ENCODE measurements around the gene ZNF8.

Gene ZNF8

DNA sequence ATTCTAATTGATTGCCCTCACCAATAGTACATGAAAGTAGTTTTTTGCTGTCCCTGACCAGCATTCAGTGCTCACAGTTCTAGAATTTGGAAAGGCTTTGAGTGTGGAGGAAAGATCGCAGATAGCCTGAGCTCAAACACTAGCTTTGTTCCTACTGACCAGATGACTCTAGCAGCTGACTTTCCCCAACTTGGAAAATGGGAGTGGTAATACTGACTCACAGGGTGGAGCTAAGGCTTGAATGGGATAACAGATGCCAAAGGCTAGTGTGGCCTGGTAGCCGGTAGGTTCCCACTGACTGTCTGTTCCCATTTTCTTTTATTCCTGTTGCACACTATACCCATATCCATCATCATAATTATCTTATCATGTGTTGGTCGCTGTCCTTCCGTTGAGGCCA, 51.7 kb downstream of the ZNF8 start:
- TF ChIP-seq, protein P1, sequence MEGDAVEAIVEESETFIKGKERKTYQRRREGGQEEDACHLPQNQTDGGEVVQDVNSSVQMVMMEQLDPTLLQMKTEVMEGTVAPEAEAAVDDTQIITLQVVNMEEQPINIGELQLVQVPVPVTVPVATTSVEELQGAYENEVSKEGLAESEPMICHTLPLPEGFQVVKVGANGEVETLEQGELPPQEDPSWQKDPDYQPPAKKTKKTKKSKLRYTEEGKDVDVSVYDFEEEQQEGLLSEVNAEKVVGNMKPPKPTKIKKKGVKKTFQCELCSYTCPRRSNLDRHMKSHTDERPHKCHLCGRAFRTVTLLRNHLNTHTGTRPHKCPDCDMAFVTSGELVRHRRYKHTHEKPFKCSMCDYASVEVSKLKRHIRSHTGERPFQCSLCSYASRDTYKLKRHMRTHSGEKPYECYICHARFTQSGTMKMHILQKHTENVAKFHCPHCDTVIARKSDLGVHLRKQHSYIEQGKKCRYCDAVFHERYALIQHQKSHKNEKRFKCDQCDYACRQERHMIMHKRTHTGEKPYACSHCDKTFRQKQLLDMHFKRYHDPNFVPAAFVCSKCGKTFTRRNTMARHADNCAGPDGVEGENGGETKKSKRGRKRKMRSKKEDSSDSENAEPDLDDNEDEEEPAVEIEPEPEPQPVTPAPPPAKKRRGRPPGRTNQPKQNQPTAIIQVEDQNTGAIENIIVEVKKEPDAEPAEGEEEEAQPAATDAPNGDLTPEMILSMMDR (IDR thresholded peaks at IDR 0.05; ENCODE audit: low read depth, low read length, missing control alignments): no peak
- no peak for DNase-seq (ENCODE audit: extremely low read depth, low read depth)
- no peak overlapping the region for H3K4me3 ChIP-seq (replicated peaks; ENCODE audit: low read depth, low read length)

- DNase-seq (ENCODE audit: extremely low read depth, low read depth): no peak
- TF ChIP-seq, protein P1 (IDR thresholded peaks at IDR 0.05; ENCODE audit: low read depth, low read length, missing control alignments): no peak
- H3K4me3 ChIP-seq (replicated peaks; ENCODE audit: low read depth, low read length): no peak overlapping the region
Observed at GRCh38 chr19:58332697-58333096, 53.9 kb downstream of the ZNF8 start.

- no peak overlapping the region for H3K4me3 ChIP-seq (replicated peaks; ENCODE audit: low read depth, low read length)
- TF ChIP-seq, protein P1 (IDR thresholded peaks at IDR 0.05; ENCODE audit: low read depth, low read length, missing control alignments): no peak
- DNase-seq (ENCODE audit: extremely low read depth, low read depth): no peak
Observed at GRCh38 chr19:58334691-58335249, 56.0 kb downstream of the ZNF8 start.

- no peak for DNase-seq (ENCODE audit: extremely low read depth, low read depth)
- TF ChIP-seq, protein P1 (IDR thresholded peaks at IDR 0.05; ENCODE audit: low read depth, low read length, missing control alignments): no peak
Observed at GRCh38 chr19:58335630-58336029, 56.9 kb downstream of the ZNF8 start.

GRCh38 chr19:58336216-58336615, 57.5 kb downstream of the ZNF8 start:
- no peak overlapping the region for H3K4me3 ChIP-seq (replicated peaks; ENCODE audit: low read depth, low read length)
- TF ChIP-seq, protein P1 (IDR thresholded peaks at IDR 0.05; ENCODE audit: low read depth, low read length, missing control alignments): no peak
- no peak for DNase-seq (ENCODE audit: extremely low read depth, low read depth)

More at GRCh38 chr19:58335630-58336029, 56.9 kb downstream of the ZNF8 start:
- no peak overlapping the region for H3K4me3 ChIP-seq (replicated peaks; ENCODE audit: low read depth, low read length)

DNA sequence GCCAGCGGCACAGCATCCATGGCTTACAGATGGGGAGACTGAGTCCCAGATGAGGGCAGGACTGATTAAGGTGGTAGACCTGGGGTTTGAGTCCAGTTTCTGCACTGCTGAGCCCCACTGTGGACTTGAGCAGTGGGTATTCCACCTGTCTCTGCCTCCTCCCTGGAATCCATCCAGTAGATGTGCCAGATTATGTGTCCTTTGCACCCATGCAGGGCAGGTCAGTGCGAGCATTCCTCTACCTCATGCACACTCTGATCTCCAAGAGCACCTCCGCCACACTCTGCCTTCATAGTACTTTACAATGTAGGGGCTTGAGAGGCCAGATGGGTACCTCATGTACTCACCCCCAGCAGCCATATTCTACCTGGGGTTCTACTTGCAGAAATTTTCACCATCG, 58.1 kb downstream of the ZNF8 start:
- no peak for DNase-seq (ENCODE audit: extremely low read depth, low read depth)
- TF ChIP-seq, protein P1 (IDR thresholded peaks at IDR 0.05; ENCODE audit: low read depth, low read length, missing control alignments): no peak
- H3K4me3 ChIP-seq (replicated peaks; ENCODE audit: low read depth, low read length): no peak overlapping the region

DNA sequence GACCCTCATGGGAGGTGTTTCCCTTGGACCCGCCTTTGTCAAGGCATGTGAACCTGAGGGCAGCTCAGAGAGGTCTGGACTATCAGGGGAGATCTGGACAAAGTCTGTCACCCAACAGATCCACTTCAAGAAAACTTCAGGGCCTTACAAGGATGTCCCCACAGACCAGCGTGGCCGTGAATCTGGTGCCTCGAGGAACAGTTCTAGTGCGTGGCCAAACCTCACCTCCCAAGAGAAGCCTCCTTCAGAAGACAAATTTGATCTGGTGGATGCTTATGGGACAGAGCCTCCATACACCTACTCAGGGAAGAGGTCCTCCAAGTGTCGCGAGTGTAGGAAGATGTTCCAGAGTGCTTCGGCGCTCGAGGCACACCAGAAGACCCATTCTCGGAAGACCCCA, 59.6 kb downstream of the ZNF8 start:
- DNase-seq (ENCODE audit: extremely low read depth, low read depth): no peak
- TF ChIP-seq, protein P1 (IDR thresholded peaks at IDR 0.05; ENCODE audit: low read depth, low read length, missing control alignments): no peak
- no peak overlapping the region for H3K4me3 ChIP-seq (replicated peaks; ENCODE audit: low read depth, low read length)

All from HFF-Myc (cell line).